ENCODE results near the gene PTX4.

Gene PTX4

DNA sequence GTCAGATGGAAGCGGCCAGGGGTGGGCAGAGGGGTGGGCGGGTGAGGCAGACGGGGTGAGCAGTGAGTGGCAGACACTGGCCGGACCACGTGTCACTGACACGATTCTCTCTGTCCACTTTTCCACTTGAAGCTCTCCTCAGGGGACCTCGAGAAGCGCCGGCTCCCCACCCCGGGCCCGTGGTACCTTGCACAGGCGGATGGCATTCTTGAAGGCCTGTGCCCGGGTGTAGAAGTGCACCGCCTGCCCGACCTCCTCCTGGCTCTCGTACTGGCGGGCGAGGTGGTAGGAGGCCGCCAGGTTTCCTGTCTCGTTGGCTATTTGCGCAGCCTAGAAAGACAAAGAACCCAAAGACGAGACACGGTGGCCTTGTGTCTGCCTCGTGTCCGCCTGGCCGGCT lies 35.6 kb upstream of the PTX4 start:
- DNase-seq = no peak

DNA sequence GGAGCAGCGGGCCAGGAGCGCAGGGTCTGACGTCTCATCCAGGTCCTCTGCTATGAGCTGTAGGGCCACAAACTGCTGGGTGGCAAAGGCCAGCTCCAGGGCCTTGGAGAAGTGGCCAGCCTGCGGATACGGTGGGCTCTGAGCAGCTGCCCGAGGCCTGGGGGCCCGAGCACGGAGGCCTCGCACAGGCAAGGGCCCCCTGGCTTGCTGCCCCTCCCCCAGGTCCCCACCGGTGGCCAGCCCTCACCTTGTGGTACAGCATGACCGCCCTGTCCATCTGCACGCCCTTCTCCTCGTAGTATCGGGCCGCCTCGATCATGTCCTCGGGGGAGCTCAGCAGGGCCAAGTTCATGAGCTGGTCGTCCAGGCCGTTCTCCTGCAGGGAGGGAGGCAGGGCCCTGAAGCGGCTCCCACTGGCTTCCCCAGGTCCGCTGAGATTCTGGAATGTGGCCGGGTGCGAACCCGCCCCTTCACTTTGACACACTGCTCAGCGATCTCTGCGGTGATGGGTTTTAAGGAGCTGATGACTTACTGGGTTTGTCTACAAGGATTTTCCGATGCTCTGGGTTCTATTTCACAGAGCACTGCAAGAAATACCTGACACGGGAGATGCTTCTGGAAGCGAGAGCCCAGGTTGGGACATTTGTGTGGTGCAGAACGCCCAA lies 35.0 kb upstream of the PTX4 start:
- no peak for DNase-seq

GRCh38 chr16:1520461-1520860 lies 31.7 kb upstream of the PTX4 start:
- DNase-seq = no peak

DNA sequence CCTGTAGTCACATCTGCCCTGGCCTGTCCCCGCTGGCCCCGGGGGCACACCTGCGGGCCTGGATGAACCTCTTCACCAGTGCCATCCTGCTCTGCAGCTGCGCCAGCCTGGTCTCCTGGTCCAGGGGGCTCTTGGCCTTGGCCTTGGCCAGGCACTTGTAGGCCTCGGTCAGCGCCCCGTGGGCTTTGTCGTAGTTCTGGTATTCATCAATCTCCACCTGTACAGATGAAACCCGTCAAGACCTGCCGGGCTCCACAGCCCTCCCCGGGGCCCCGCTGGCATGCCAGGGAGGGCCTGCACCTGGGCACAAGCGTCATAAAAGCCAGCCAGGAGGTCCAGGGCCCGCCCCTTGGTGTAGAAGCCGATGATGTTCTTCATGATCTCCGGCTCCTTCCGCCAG lies 31.1 kb upstream of the PTX4 start:
- DNase-seq = no peak

- DNase-seq = no peak
Measured at GRCh38 chr16:1518626-1519135, 29.9 kb upstream of the PTX4 start.

GRCh38 chr16:1514507-1514906 lies 25.8 kb upstream of the PTX4 start:
- no peak for DNase-seq

DNA sequence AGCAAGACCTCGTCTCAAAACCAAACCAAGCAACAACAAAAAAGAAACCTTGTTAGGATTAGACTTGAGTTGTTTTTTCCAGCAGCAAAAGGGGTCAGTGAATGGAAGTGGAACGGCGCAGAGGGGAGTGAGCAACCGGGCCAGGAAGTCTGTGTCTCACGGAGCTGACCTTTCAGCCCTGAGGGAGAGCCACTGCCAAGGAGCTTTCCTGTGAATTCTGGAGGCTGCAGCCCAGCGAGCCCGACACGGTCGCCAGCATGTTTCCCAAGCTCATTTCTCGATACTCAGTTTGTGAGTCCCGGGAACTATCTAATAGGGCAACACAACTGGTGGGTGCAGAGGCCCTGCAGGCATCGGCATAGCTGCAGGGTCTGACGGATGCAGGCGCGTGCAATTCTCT lies 24.0 kb upstream of the PTX4 start:
- DNase-seq = no peak

- DNase-seq = no peak
Measured at GRCh38 chr16:1511662-1512569, 23.2 kb upstream of the PTX4 start.

GRCh38 chr16:1510941-1511351 lies 22.2 kb upstream of the PTX4 start:
- no peak for DNase-seq

DNA sequence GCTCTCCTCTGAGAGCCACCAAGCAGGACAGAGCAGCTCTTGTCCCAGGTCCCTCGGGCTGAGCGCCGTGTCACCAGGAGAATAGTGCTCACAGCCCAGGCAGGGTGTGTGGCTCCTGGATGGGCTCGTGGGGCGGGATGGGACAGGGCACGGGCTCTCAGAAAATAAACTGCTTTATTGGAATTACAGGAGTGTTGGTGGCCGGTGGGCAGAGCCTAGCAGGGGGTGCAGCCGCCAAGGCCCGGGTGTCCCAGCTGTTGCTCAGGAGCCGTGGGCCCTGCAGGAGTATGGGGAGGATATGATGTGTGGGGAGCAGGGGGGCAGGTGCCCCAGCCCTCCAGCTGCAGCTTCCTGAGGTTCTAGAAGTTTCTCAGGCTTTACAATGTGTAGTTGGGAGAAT lies 21.5 kb upstream of the PTX4 start:
- DNase-seq = no peak

DNA sequence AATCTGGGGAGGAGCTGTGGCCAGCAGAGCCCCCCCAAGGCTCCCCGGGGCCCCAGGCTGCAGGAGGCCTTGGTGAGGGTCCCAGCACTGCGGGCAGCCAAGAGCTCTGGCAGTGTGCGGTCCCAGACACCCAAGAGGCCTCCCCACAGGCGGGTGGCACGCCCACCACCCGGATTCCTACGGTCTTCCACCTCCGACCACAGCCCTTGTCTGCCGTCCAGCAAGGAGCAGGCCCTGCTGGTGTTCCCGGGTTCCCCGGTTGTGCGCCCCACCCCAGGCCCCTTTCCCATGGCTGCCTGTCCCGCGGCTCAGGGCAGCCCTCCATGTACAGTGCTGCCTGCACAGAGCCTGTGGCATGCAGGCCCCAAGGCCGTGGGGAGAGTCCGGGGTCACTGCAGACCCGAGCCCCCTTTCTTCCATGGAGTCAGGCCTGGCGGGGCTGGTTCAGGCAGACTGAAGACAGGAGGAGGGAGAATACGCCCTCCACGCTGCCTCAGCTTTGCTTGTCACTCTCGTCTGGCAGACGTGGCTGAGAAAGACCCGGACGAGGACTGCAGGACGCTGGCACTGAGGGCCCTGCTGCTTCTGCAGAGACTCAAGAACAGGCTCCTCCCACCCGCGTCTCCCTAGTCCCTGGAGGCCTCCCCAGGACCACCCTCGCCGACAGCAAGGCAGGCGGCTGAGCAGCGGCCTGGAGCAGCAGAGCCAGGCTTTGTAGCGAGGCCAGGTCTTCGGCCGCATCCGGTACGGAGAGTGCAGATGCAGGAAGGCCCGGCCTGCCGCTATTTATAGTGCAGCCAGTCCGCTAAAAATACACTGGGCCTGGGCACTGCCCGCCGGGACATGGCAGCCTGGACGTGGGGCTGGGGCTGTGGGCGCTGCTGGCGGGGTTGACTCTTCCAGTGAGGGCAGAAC lies 20.8 kb upstream of the PTX4 start:
- no peak for DNase-seq

DNA sequence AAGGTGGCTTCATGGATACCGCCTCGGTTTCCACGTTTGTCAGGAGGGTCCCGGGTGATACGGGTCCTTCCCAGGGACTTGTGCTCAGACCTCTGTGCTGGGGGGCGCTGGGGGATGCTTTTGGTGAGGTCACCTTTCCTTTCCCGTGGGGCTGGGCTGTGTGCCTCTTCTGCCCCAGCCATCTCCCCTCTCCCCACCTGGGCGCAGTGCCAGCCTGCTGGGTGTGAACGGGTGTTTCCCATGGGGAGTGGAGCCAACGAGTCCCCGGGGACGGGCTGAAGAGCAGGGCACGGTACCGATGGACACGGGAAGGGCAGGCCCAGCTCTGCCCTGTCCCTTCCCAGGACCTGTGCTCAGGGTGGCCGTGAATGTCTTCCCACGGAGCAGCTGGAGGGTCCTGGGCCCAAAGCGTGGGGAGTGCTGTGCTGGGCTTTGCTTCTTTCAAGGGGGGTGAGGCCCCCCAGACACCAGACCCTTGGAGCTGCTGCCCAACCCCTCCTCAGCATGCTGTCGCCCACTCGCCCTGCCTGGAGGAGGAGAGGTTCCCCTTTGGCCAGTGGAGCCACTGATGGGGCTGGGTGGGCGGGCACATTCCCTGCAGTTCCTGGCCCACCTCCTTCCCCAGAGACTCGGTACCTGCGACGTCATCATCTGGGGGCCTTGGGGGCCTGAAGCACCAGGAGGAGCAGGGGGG lies 19.9 kb upstream of the PTX4 start:
- DNase-seq = no peak

DNA sequence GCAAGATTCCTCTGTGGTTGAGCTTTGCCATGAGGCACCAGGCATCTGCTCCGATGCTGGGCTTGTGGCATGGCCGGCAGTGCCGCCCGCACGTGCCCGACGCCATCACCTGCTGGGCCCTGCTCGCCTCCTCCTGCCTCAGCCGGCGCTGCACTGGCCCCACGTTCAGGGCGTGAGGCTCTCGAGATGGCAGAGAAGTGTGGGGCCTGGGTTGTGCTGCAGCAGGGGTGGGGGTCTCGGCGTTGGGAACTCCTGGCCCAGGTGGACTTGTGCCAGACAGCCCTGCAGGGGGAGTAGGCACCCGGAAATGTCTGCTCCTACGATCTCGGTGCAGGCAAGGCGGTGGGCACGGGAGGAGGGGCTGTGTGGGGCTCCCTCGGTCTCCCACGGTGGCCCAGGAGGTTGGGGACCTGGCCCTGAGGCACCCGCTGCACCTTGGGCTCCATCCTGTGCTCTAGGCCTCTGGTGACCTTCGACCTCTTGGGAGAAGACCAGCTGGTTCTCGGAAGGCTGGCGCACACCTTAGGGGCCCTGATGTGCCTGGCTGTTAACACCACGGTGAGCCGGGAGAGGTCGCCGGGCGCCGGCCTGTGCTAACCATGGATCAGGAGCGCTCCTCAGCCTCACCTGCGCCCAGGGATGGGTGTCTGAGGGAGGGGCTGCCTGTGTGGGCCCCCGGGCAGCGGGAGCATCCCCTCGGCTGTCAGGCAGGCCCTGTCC lies 17.9 kb upstream of the PTX4 start:
- no peak for DNase-seq

- no peak for DNase-seq
Measured at GRCh38 chr16:1505912-1506311, 17.2 kb upstream of the PTX4 start.

- no peak for DNase-seq
Measured at GRCh38 chr16:1505073-1505844, 16.5 kb upstream of the PTX4 start.

GRCh38 chr16:1503110-1503955 lies 14.6 kb upstream of the PTX4 start:
- DNase-seq = no peak

- DNase-seq = no peak
Measured at GRCh38 chr16:1502092-1503004, 13.6 kb upstream of the PTX4 start.

DNA sequence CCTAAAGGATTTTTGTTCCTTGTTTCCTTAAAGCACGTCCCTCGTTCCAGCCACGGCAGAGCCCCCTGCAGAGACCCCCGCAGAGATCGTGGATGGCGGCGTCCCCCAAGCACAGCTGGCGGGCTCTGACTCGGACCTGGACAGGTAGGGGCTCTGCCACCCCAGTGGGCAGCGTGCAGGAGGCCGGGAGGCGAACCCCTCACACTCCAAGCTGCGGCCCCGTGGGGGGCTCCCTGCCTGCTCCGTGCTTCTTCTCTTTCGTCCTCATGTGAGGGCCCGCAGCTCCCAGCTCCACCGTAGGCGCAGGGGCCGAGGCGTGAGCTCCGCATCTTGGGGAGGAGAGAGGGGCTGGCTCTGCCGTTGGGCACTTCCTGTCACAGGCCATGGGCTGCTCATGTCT lies 12.9 kb upstream of the PTX4 start:
- no peak for DNase-seq

Measured in activated CD4-positive, alpha-beta T cell treated with anti-CD3 and anti-CD28 coated beads, Interleukin-2, amount 50 U/mL, for 48 hours (primary cell).